NCI-H460 (cell line): ENCODE data around the gene BICD2. TPM values are rescaled to one million over a fixed set of nuclear protein-coding genes. Genes with fewer than 3 reads are reported as not detected.

ENCODE experiments used
- DNase-seq: peaks from one replicate; pipeline ENCODE4 v3.0.0-alpha.2; 2016; ENCODE audit warnings: low read depth; ENCODE audit errors: extremely low read depth
- total RNA-seq: library from RNA; depleted of rRNA; stranded (reverse); fragments of >200 nt; shearing (Covaris generic); gene quantifications from 2 replicates; pipeline ENCODE4 v1.2.3, GENCODE V29; 2014

Gene BICD2
- total RNA-seq, 1 experiment from 2014 or later = 23.6 TPM

GRCh38 chr9:92749071-92749933 is 15.3 kb downstream of the BICD2 start:
- no peak for DNase-seq

DNA sequence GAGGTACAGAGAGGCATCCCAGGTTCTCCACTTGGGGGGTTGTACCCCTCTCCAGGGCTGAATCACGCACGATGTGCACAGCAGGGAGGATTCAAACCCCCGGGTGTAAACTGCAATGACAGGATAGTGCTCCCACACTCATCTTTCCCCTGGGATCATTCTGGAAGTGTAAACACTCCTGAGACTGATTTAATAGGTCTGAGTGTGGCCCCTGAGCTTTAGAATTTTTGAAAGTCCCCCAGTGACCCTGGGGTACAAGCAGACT is 16.5 kb downstream of the BICD2 start:
- DNase-seq = no peak

- DNase-seq = peak; percentile 26
Observed at GRCh38 chr9:92747459-92748232, 17.0 kb downstream of the BICD2 start.

DNA sequence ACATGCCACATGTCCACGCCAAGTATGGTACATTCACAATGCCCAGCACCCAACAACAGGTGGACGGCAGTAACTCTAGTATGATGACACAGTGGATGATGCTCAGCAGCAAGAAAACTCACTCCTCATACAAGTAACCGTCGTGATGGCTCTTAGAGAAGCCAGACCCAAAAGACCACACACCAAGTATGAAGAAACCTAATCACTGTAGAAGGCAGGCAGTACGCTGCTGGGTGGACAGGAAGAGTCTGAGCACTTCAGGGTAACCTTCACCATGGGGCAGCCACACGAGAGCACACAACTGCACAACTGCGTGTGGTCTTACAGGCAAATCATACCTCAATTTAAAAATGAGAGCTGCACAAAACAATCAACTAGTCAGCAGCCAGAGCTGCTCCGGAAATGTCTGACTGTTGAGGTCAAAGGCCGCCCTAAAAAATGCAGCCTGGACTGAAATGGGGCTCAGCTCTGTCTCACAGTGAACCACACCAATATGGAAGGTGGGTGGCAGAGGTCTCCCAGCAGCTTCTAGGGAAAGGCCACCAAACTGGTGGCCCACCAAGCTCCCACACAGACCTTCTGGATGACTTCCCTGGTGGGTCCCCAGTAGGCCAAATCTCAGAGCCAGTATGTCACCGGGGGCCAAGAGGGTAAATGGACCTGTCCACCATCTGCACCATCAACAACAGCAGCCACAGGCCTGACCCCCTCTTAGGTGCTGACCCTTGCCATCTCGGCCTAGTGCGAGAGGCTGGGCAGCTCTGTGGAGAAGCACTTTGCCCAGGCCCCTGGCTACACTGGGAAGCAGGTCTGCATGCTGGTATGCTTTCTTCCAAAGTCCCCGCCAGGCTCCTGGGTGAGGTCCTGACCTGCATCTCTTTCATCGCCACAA is 17.8 kb downstream of the BICD2 start:
- DNase-seq = no peak

GRCh38 chr9:92745881-92746280 is 18.8 kb downstream of the BICD2 start:
- DNase-seq = no peak

DNA sequence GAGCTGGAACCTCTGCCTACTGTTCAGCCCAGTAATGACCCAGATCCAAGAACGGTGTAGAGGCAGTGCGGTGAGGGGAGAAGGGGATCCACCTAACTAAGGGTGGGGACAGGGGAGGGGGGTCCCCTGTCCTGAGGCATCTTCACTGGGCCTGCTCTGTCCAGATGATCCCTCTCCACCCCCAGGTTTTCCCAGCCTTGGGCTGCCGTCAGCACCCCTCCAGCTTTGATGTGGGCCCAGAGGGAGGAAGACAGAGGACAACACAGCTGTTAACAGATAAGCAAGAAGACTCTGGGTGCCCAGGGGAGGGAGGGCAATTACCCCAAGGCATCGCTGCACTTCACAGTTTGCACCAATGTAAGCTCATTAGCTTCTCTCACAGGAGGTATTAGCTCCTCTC is 19.3 kb downstream of the BICD2 start:
- no peak for DNase-seq

DNA sequence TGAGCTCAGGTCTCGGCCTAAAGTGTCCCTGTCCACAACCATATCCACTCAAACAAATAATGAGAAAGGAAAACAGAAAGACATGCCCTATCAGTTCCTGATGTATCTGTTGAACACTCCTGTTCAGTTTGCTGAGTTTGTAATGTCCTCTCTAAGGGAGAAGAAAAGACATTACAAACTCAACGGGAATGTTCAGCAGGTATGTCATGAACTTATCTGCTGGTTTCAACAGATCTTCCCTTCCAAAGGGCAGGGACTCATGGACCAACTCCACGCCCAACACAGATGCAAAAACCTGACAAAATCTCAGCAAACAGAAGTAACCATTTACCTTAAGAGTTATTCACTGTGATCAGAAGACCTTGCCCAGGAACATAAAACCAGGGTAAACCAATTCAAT is 23.7 kb downstream of the BICD2 start:
- DNase-seq = no peak

GRCh38 chr9:92740446-92740961 is 24.1 kb downstream of the BICD2 start:
- DNase-seq = no peak

- no peak for DNase-seq
Observed at GRCh38 chr9:92740009-92740408, 24.6 kb downstream of the BICD2 start.

GRCh38 chr9:92739346-92739970 is 25.2 kb downstream of the BICD2 start:
- DNase-seq = no peak

DNA sequence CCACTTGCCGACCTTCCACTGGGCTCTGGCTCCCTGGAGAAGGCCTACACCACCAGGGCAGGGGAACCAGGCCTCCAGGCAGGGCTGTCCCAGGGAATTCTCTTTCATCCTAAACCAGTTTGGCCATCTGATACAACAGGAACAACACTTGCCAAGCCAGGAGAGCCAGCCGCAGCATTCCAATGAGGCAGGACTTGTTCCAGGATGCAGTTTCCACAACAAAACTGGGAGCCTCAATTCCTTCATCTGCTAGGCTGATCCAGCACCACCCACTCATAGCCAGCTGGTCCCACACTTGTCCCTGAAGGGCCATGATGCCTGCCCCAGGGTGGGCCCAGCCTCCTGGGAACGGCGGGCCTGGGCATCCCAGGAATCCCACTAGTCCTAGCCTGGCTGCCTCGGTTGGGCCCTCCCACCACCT is 26.0 kb downstream of the BICD2 start:
- no peak for DNase-seq

- no peak for DNase-seq
Observed at GRCh38 chr9:92737611-92738299, 26.9 kb downstream of the BICD2 start.

DNA sequence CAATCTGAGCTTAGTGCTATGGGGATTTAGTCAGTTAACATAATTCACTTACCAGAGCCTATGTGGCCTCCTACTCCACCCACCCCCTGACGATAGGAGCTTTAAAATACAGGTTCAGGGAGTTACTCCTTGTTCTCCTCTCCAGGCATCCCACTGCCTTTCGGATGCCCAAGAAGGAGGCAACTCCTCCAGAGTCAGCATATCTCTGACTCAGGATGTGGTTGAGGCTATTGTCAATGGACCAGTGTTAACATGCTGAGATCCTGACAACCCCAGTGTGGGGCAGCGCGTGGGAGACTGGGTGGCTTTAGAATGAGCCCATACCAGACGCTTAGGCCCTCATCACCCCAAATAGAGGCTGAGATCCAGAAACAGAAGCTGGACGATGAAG is 27.4 kb downstream of the BICD2 start:
- no peak for DNase-seq

DNA sequence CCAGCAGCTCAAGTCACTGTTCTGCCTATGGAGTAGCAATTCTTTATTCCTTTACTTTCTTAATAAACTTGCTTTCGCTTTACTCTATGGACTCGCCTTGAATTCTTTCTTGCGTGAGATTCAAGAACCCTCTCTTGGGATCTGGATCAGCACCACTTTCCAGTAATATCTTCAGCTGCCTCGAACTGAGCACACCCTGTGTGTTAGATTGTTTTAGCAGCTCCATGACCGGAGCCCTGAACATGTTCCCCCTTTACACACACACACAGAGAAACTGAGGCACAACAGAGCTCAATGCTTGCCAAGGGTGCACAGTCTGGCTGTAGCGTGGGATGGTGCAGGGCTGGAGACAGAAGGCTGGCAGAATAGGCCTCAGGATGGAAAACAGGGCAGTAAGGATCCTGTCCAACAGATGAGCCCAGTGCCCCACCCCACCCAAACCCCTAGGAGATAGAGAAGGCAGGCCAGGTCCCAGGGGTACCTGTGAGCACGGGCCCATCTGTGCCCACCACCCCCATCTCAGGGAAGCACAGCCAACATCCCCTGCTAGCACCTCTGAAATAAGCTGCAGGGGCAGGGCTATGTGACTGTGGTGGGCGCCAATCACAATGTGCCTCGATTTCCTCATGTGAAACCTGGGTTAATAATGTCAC is 27.9 kb downstream of the BICD2 start:
- no peak for DNase-seq

DNA sequence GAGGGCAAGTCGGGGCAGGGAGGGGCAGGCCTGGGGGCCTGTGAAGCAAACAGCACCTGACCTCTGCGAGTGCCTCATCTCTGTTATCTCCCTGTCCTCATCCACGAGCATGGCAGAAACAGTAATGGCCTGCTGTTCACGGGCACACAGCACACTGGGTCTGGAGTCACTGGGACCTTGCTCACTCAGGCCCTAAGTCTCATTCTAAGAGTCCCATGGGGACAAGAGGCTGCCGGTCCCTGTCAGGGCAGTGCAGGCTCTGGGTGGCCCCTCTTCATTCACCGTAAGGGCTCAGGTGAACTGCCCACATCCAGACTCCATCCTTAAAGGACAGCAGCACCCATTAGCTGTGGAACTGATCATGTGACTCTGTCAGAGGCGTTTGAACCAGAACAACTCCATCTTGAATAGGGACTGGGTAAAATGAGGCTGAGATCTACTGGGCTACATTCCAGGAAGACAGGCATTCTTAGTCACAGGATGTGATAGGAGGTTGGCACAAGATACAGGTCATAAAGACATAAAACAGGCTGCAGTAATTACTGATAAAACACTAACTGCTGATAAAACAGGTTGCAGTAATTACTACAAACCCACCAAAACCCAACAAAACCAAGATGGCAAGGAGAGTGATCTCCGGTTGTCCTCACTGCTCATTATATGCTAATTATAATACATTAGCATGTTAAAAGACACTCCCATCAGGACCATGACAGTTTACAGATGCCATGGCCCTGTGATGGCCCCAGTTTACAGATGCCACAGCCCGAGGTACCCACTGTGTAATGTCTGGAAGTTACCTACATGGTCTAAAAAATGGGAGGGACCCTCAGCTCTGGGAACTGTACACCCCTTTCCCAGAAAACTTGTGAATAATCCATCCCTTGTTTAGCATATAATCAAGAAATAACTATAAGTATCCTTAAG is 28.7 kb downstream of the BICD2 start:
- no peak for DNase-seq

DNA sequence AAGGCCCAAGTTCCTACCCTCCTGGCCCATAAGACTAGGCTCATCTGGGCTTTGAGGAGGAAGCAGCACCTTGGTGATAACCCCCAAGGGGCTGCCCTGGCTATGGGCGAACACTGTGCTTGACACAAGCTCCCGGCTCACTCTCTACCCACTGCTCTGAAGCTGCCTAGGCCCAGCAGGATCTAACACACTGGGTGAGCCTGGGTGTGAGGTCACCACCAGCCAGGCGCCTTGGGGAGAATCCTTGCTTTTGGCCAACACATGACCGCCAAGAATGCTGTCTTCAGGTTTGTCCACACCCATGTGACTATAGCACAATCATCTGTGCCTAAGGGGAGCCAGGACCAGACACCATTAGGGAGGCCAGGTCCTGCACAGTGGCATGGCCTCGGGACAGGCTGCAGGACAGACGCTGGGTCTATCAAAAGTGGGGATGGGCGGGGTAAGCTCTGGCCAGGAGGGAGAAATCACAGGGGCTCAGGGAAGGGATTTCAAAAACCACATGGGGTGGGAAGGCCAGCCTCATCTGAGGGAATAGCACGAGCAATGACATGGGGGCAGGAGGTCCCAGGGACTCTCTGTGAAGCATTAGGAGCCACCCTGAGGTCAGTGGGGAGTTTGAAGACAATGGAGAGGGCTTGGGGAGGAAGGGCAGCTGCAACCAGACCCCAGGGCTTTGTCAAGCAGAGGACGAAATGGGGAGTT is 29.6 kb downstream of the BICD2 start:
- DNase-seq = no peak

GRCh38 chr9:92730897-92731296 is 33.7 kb downstream of the BICD2 start:
- DNase-seq = no peak

- DNase-seq = no peak
Observed at GRCh38 chr9:92729735-92730155, 34.9 kb downstream of the BICD2 start.
